ENCODE measurements around the gene CD151.

CD151 gene

DNA sequence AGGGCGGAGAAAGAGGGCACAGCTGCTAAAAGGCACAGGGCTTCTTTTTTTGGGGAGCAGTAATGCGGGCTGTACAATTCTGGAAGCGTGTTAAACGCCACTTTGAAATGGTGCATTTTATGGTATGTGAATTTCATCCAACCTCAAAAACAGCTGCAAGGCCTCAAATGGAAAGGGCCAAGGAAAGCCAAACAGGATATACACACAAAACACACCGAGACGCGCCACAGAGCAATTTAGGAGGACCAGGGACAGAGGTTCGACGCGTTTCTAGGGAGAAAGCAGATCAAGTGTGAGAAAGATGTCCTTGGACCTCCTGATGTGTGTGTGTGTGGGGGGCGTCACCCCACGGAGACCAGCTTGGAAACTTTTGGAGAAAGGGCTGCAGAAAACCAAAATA, 41.0 kb downstream of the CD151 start:
- Histone ChIP-seq H3K9me3 (ENCODE audit: control insufficient read depth, low read length) (no peaks in the 10 kb centered on the region), H3K36me3 (ENCODE audit: control insufficient read depth, insufficient read depth, low read length) (no peaks in the 10 kb centered on the region), H3K27ac (ENCODE audit: insufficient read depth, low read depth, low read length, poor library complexity, severe bottlenecking) (no peak overlapping the region), H3K4me1 (ENCODE audit: control insufficient read depth, insufficient read depth, low read length) (no peaks in the 10 kb centered on the region), H3K27me3 (ENCODE audit: control insufficient read depth, insufficient read depth, low read length, poor library complexity, severe bottlenecking) (no peaks in the 10 kb centered on the region), H3K4me3 (ENCODE audit: insufficient read depth, low read depth, low read length) (no peak overlapping the region)
- WGBS, 2 experiments: 87% methylated on average over 11 of the region's 12 CpGs

DNA sequence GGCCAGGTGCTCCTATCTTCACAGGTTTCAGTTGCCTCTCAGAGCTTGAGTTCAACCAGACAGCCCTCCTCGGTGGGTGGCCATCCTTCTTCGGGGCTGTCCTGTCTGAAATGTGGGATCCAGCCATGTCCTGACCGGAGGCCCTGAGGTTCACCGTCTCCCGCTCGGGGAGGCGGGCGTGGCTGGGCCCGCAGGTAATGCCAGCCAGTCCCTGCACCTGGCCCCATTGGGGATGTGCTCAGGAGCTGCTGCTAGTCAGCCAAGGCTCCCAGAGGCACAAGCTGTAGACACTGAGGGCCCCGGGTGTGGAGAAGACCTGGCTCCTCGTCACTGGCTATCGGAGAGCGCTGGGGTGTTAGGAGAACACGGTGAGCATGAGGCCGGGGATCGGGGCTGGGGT, 42.5 kb downstream of the CD151 start:
- H3K4me3 ChIP-seq (ENCODE audit: insufficient read depth, low read depth, low read length): no peak overlapping the region
- no peaks in the 10 kb centered on the region for H3K27me3 ChIP-seq (ENCODE audit: control insufficient read depth, insufficient read depth, low read length, poor library complexity, severe bottlenecking)
- WGBS, 2 experiments: 94 to 96% methylated on average over 16 of the region's 16 CpGs
- H3K4me1 ChIP-seq (ENCODE audit: control insufficient read depth, insufficient read depth, low read length): no peaks in the 10 kb centered on the region
- no peak overlapping the region for H3K27ac ChIP-seq (ENCODE audit: insufficient read depth, low read depth, low read length, poor library complexity, severe bottlenecking)
- H3K36me3 ChIP-seq (ENCODE audit: control insufficient read depth, insufficient read depth, low read length): peaks cover 8% of the 10 kb centered on the region
- H3K9me3 ChIP-seq (ENCODE audit: control insufficient read depth, low read length): no peaks in the 10 kb centered on the region

DNA sequence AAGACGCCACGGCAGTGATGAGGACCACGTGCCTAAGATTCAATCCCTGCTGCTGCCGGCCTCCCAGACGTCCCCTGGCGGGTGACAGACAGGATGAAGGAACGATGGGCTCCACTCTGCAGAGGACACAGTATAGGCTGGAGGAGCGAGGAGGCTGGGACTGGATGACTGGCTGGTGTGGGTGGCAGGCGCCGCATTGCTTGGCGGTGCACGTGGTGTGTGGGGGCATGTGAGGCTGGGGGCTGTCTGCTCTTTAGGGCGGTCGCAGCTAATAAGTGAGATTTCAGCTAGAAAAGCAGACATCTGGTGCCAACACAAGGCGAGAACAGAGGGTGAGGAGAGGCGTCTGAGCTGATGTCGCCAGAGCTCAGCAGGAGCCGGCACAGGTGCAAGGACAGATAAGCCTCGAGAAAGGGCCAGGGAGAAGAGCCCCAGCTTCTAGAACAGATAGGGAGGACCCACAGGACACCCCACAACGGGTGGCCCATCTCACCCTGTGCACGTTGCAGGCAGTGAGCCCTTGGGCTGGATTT, 43.1 kb downstream of the CD151 start:
- H3K9me3 ChIP-seq (ENCODE audit: control insufficient read depth, low read length): no peaks in the 10 kb centered on the region
- peaks cover 9% of the 10 kb centered on the region for H3K36me3 ChIP-seq (ENCODE audit: control insufficient read depth, insufficient read depth, low read length)
- no peak overlapping the region for H3K27ac ChIP-seq (ENCODE audit: insufficient read depth, low read depth, low read length, poor library complexity, severe bottlenecking)
- no peak overlapping the region for H3K4me3 ChIP-seq (ENCODE audit: insufficient read depth, low read depth, low read length)
- 94 to 95% methylated on average over 21 of the region's 21 CpGs for WGBS, 2 experiments
- H3K4me1 ChIP-seq (ENCODE audit: control insufficient read depth, insufficient read depth, low read length): no peaks in the 10 kb centered on the region
- no peaks in the 10 kb centered on the region for H3K27me3 ChIP-seq (ENCODE audit: control insufficient read depth, insufficient read depth, low read length, poor library complexity, severe bottlenecking)

DNA sequence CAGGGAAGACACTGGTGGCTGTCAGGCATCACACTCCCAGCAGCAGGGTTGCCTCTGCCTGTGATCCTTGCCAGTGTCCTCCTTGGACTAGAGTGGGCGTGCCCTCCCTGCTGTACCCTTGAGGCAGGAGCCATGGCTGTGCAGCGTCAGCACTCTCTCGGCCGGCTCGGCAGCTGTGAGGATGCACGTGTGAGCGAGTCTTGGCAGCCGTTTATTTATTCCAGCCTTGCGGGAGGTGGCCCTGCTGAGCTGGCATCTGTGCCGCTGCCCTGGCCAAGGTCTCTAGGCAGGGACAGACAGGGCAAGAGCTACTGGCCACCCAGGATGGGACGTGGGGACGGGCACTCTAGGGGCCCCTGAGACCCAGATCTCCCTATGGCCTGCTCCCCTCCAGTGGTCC, 43.8 kb downstream of the CD151 start:
- no peaks in the 10 kb centered on the region for H3K9me3 ChIP-seq (ENCODE audit: control insufficient read depth, low read length)
- no peaks in the 10 kb centered on the region for H3K27me3 ChIP-seq (ENCODE audit: control insufficient read depth, insufficient read depth, low read length, poor library complexity, severe bottlenecking)
- peaks cover 9% of the 10 kb centered on the region for H3K36me3 ChIP-seq (ENCODE audit: control insufficient read depth, insufficient read depth, low read length)
- no peaks in the 10 kb centered on the region for H3K4me1 ChIP-seq (ENCODE audit: control insufficient read depth, insufficient read depth, low read length)
- no peak overlapping the region for H3K27ac ChIP-seq (ENCODE audit: insufficient read depth, low read depth, low read length, poor library complexity, severe bottlenecking)
- 92 to 96% methylated on average over 12 of the region's 12 CpGs for WGBS, 2 experiments
- H3K4me3 ChIP-seq (ENCODE audit: insufficient read depth, low read depth, low read length): no peak overlapping the region

DNA sequence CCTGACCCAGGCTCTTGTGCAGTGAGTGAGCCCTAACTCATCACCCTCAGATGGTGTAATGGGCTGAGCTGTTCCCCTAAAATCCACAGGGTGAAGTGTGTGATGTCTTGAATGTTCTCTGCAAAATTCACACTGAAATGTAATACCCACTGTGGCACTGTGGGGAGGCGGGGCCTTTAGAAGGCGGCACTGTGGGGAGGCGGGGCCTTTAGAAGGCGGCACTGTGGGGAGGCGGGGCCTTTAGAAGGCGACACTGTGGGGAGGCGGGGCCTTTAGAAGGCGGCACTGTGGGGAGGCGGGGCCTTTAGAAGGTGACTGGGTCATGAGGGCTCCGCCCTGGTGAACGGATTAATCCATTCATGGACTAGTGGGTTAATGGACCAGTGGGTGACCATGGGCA, 44.8 kb downstream of the CD151 start:
- Histone ChIP-seq H3K27me3 (ENCODE audit: control insufficient read depth, insufficient read depth, low read length, poor library complexity, severe bottlenecking) (no peaks in the 10 kb centered on the region), H3K4me3 (ENCODE audit: insufficient read depth, low read depth, low read length) (no peak overlapping the region), H3K9me3 (ENCODE audit: control insufficient read depth, low read length) (no peaks in the 10 kb centered on the region), H3K27ac (ENCODE audit: insufficient read depth, low read depth, low read length, poor library complexity, severe bottlenecking) (no peak overlapping the region), H3K36me3 (ENCODE audit: control insufficient read depth, insufficient read depth, low read length) (peaks cover 9% of the 10 kb centered on the region), H3K4me1 (ENCODE audit: control insufficient read depth, insufficient read depth, low read length) (no peaks in the 10 kb centered on the region)
- 83 to 89% methylated on average over 11 of the region's 11 CpGs for WGBS, 2 experiments

DNA sequence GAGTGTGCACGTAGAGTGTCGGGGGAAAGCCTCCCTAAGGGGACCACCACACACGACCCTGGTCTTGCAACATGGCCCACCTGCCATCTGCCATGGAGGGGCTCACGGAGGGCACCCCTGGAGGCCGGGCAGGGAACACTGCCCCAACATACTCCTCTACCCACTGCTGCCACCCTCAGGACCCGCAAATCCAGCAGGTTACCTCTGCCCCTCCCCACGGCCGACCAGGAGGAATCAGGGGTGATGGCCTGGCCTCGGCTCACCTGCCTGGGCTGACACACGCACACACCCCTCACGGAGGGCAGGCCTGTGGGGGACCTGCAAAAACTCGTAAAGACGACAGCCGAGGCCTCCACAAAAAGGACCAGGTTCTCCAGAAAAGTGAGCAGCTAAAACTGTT, 47.7 kb downstream of the CD151 start:
- Histone ChIP-seq H3K9me3 (ENCODE audit: control insufficient read depth, low read length) (no peaks in the 10 kb centered on the region), H3K4me3 (ENCODE audit: insufficient read depth, low read depth, low read length) (no peak overlapping the region), H3K36me3 (ENCODE audit: control insufficient read depth, insufficient read depth, low read length) (peaks cover 13% of the 10 kb centered on the region), H3K27me3 (ENCODE audit: control insufficient read depth, insufficient read depth, low read length, poor library complexity, severe bottlenecking) (no peaks in the 10 kb centered on the region), H3K27ac (ENCODE audit: insufficient read depth, low read depth, low read length, poor library complexity, severe bottlenecking) (no peak overlapping the region), H3K4me1 (ENCODE audit: control insufficient read depth, insufficient read depth, low read length) (no peaks in the 10 kb centered on the region)
- 95% methylated on average over 14 of the region's 14 CpGs for WGBS, 2 experiments

DNA sequence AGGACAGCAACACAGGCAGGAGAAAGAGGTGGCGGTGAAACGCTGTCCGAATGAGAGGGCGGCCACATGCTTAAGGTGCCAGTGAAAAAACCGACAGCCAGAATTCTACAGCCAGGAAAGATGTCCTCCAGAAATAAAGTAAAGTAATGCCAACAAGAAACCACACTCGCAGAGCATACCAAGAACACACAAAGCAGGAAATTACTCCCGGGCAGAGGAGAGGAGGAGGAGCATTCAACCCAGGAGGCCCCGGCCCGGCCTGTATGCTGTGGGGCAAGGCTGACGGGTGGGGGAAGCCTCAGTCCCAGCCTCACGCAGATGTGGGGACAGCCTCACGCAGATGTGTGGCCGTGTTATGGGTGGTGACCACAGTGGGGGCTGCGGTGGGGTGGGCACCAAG, 49.8 kb downstream of the CD151 start:
- Histone ChIP-seq H3K4me3 (ENCODE audit: insufficient read depth, low read depth, low read length) (no peak overlapping the region), H3K27me3 (ENCODE audit: control insufficient read depth, insufficient read depth, low read length, poor library complexity, severe bottlenecking) (no peaks in the 10 kb centered on the region), H3K4me1 (ENCODE audit: control insufficient read depth, insufficient read depth, low read length) (no peaks in the 10 kb centered on the region), H3K27ac (ENCODE audit: insufficient read depth, low read depth, low read length, poor library complexity, severe bottlenecking) (no peak overlapping the region), H3K36me3 (ENCODE audit: control insufficient read depth, insufficient read depth, low read length) (peaks cover 16% of the 10 kb centered on the region), H3K9me3 (ENCODE audit: control insufficient read depth, low read length) (no peaks in the 10 kb centered on the region)
- WGBS, 2 experiments: 93 to 95% methylated on average over 14 of the region's 14 CpGs

DNA sequence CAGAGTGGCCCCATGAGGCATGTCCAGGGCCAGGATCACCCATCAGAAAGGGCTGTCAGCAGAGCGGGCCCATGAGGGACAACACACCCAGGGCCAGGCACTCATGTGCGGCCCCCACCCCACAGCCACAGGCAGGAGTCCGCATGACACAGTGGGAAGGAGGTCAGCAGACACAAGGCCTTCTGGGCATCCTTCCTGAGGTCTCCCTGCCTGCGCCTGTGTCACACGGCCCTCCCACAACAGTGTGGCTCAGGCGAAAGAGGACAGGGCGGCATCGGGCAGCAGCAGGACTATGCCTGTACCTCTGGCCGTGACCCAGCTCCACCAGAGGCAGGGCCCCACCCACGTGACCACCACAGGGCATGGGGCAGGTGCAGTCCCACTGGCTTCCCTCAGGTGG, 50.8 kb downstream of the CD151 start:
- Histone ChIP-seq H3K4me1 (ENCODE audit: control insufficient read depth, insufficient read depth, low read length) (no peaks in the 10 kb centered on the region), H3K4me3 (ENCODE audit: insufficient read depth, low read depth, low read length) (no peak overlapping the region), H3K27me3 (ENCODE audit: control insufficient read depth, insufficient read depth, low read length, poor library complexity, severe bottlenecking) (no peaks in the 10 kb centered on the region), H3K27ac (ENCODE audit: insufficient read depth, low read depth, low read length, poor library complexity, severe bottlenecking) (no peak overlapping the region), H3K36me3 (ENCODE audit: control insufficient read depth, insufficient read depth, low read length) (peaks cover 16% of the 10 kb centered on the region), H3K9me3 (ENCODE audit: control insufficient read depth, low read length) (no peaks in the 10 kb centered on the region)
- WGBS, 2 experiments: 84 to 87% methylated on average over 10 of the region's 10 CpGs

DNA sequence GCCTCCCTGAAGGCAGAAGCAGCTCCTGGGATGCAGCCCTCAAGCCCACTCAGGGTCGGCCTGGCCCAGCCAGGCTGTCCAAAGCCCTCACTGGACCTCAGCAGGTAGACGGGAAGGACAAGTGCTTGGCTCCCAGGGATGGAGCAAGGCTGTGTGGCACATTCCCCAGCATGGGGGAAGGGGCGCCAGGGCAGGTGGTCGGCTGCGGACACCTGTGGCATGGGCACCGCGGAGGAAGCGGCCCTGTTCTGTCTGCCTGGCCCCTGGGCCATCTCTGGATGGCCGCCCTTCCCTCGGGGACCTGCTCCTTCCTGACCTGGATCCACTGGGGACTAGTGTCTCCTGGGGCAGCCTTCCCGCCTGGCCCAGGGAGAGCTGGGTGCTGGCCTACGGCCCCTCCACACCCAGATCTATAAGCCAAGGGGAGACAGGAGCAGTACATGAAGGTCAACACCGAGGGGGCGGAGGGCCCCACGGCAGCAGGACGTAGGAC, 51.9 kb downstream of the CD151 start:
- Histone ChIP-seq H3K27me3 (ENCODE audit: control insufficient read depth, insufficient read depth, low read length, poor library complexity, severe bottlenecking) (no peaks in the 10 kb centered on the region), H3K4me3 (ENCODE audit: insufficient read depth, low read depth, low read length) (no peak overlapping the region), H3K9me3 (ENCODE audit: control insufficient read depth, low read length) (no peaks in the 10 kb centered on the region), H3K27ac (ENCODE audit: insufficient read depth, low read depth, low read length, poor library complexity, severe bottlenecking) (no peak overlapping the region), H3K4me1 (ENCODE audit: control insufficient read depth, insufficient read depth, low read length) (peaks cover under 1% of the 10 kb centered on the region), H3K36me3 (ENCODE audit: control insufficient read depth, insufficient read depth, low read length) (peaks cover 14% of the 10 kb centered on the region)
- 87 to 90% methylated on average over 16 of the region's 16 CpGs for WGBS, 2 experiments

DNA sequence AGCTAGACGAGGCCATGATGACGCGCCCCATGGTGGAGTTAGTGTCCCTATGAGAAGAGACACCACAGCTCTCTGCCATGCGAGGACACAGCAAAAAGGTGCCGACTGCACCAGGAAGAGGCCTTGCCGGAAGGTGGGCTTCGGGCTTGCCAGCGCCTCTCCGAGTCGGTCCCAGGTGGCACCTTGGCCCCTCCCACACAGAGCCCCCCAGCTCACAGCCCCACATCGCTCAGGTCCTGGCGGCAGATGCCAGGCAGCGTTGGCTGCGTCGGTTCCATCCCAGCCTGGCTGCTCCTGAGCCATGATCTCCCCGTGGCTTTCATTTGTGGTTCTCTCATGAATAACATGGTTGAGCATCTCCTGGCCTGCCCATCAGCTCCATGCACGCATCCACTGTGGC, 53.8 kb downstream of the CD151 start:
- H3K4me1 ChIP-seq (ENCODE audit: control insufficient read depth, insufficient read depth, low read length): peaks cover 19% of the 10 kb centered on the region
- 95 to 97% methylated on average over 17 of the region's 17 CpGs for WGBS, 2 experiments
- no peaks in the 10 kb centered on the region for H3K27me3 ChIP-seq (ENCODE audit: control insufficient read depth, insufficient read depth, low read length, poor library complexity, severe bottlenecking)
- peaks cover 7% of the 10 kb centered on the region for H3K36me3 ChIP-seq (ENCODE audit: control insufficient read depth, insufficient read depth, low read length)
- H3K27ac ChIP-seq (ENCODE audit: insufficient read depth, low read depth, low read length, poor library complexity, severe bottlenecking): no peak overlapping the region
- no peaks in the 10 kb centered on the region for H3K9me3 ChIP-seq (ENCODE audit: control insufficient read depth, low read length)
- H3K4me3 ChIP-seq (ENCODE audit: insufficient read depth, low read depth, low read length): no peak overlapping the region

DNA sequence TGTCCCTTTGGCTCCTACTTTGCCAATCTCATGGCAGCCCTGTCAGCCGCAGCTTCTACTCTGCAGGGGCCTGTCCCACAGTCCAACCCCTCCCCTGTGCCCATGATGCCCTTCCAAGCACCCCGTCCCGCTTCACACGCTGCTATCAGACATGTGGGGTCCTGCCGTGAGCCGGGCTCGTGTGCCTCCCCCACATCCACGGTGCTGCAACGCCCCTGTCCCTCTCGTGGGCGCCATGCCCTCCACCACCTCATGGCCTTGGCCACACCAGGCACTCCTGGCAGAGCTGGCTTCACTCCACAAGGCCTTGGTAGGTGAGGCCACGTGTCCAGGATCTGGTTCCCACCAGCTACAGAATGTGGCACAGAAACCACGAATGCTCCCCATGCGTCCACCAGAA, 54.8 kb downstream of the CD151 start:
- 95 to 96% methylated on average over 14 of the region's 14 CpGs for WGBS, 2 experiments

More for the DNA sequence above, 54.8 kb downstream of the CD151 start:
- peaks cover 7% of the 10 kb centered on the region for H3K36me3 ChIP-seq (ENCODE audit: control insufficient read depth, insufficient read depth, low read length)
- H3K27ac ChIP-seq (ENCODE audit: insufficient read depth, low read depth, low read length, poor library complexity, severe bottlenecking): no peak overlapping the region
- peaks cover 25% of the 10 kb centered on the region for H3K4me1 ChIP-seq (ENCODE audit: control insufficient read depth, insufficient read depth, low read length)
- no peak overlapping the region for H3K4me3 ChIP-seq (ENCODE audit: insufficient read depth, low read depth, low read length)
- H3K27me3 ChIP-seq (ENCODE audit: control insufficient read depth, insufficient read depth, low read length, poor library complexity, severe bottlenecking): no peaks in the 10 kb centered on the region
- H3K9me3 ChIP-seq (ENCODE audit: control insufficient read depth, low read length): no peaks in the 10 kb centered on the region
